ENCODE data around the gene B3GALT2.

GRCh38 chr1:193216920-193217319 is 30.5 kb upstream of the B3GALT2 start:
- no peak for TF ChIP-seq CTCF (IDR thresholded peaks at IDR 0.05)
- TF ChIP-seq ZFX (IDR thresholded peaks at IDR 0.05; ENCODE audit: borderline replicate concordance), result no peak

Measured in 22Rv1 (cell line).